IPS-11a (cell line): ENCODE data around the gene PHTF2.
"Not testable (repeated sequence)": the region's sequence is repeated elsewhere in the genome, so short reads cannot be mapped to it uniquely, and the experiment has no call there.

ENCODE experiments used
- H3K4me3 ChIP-seq: one replicate; pipeline ENCODE4 v1.5.1; 2013; ENCODE audit warnings: low read depth, low read length, control low read depth

PHTF2 gene

GRCh38 chr7:77827999-77828398, 29.4 kb downstream of the PHTF2 start:
- no peak overlapping the region for H3K4me3 ChIP-seq

- H3K4me3 ChIP-seq: no peak overlapping the region
Observed at GRCh38 chr7:77830649-77831355, 32.2 kb downstream of the PHTF2 start.

- no peak overlapping the region for H3K4me3 ChIP-seq
Observed at GRCh38 chr7:77831481-77831880, 32.9 kb downstream of the PHTF2 start.

- no peak overlapping the region for H3K4me3 ChIP-seq
Observed at GRCh38 chr7:77831953-77832352, 33.4 kb downstream of the PHTF2 start.

- no peak overlapping the region for H3K4me3 ChIP-seq
Observed at GRCh38 chr7:77833136-77833535, 34.6 kb downstream of the PHTF2 start.

- not testable (repeated sequence) for H3K4me3 ChIP-seq
Observed at GRCh38 chr7:77836425-77836824, 37.9 kb downstream of the PHTF2 start.

GRCh38 chr7:77837275-77837674, 38.7 kb downstream of the PHTF2 start:
- no peak overlapping the region for H3K4me3 ChIP-seq

- H3K4me3 ChIP-seq: no peak overlapping the region
Observed at GRCh38 chr7:77837966-77838365, 39.4 kb downstream of the PHTF2 start.

- no peak overlapping the region for H3K4me3 ChIP-seq
Observed at GRCh38 chr7:77838929-77839491, 40.4 kb downstream of the PHTF2 start.

- no peak overlapping the region for H3K4me3 ChIP-seq
Observed at GRCh38 chr7:77839919-77840318, 41.3 kb downstream of the PHTF2 start.

- no peak overlapping the region for H3K4me3 ChIP-seq
Observed at GRCh38 chr7:77843194-77843593, 44.6 kb downstream of the PHTF2 start.

GRCh38 chr7:77846317-77847092, 47.9 kb downstream of the PHTF2 start:
- H3K4me3 ChIP-seq: no peak overlapping the region

GRCh38 chr7:77855371-77856083, 57.0 kb downstream of the PHTF2 start:
- no peak overlapping the region for H3K4me3 ChIP-seq

- H3K4me3 ChIP-seq: no peak overlapping the region
Observed at GRCh38 chr7:77858278-77858677, 59.7 kb downstream of the PHTF2 start.

GRCh38 chr7:77859343-77859742, 60.8 kb downstream of the PHTF2 start:
- no peak overlapping the region for H3K4me3 ChIP-seq

GRCh38 chr7:77862691-77863090, 64.1 kb downstream of the PHTF2 start:
- H3K4me3 ChIP-seq: no peak overlapping the region

- H3K4me3 ChIP-seq: no peak overlapping the region
Observed at GRCh38 chr7:77863860-77864259, 65.3 kb downstream of the PHTF2 start.

GRCh38 chr7:77866370-77866769, 67.8 kb downstream of the PHTF2 start:
- no peak overlapping the region for H3K4me3 ChIP-seq

GRCh38 chr7:77866786-77867536, 68.4 kb downstream of the PHTF2 start:
- H3K4me3 ChIP-seq: no peak overlapping the region

- no peak overlapping the region for H3K4me3 ChIP-seq
Observed at GRCh38 chr7:77867537-77867865, 68.9 kb downstream of the PHTF2 start.

- H3K4me3 ChIP-seq: not testable (repeated sequence)
Observed at GRCh38 chr7:77872256-77872655, 73.7 kb downstream of the PHTF2 start.
